Tibial artery (tissue), 4 donors: ENCODE measurements around the gene SART1.

Experiments used
- DNase-seq, 2 donors: peaks; one replicate each; pipeline ENCODE4 v3.0.0-alpha.2; 2019
- H3K27ac ChIP-seq, 2 donors: fragments of 200-600 bp; sonication (generic) in 1 of 2; 1 replicate in 1 of 2; 2 replicates in 1 of 2; pipeline ENCODE4 v1.5.1; 2018 to 2019; ENCODE audit warnings: mild to moderate bottlenecking in 1 of 2
- H3K27me3 ChIP-seq, 2 donors: fragments of 200-600 bp; sonication (generic) in 1 of 2; one replicate each; pipeline versions ENCODE4 v1.5.1 to v1.6.0; 2016 to 2019
- H3K36me3 ChIP-seq, 3 donors: fragments of 200-600 bp; sonication (generic) in 2 of 3; one replicate each; pipeline ENCODE4 v1.5.1; 2016 to 2019; ENCODE audit warnings: mild to moderate bottlenecking in 2 of 3
- H3K4me1 ChIP-seq, 4 donors: fragments of 200-600 bp; sonication (generic) in 2 of 4; 1 replicate in 3 of 4; 2 replicates in 1 of 4; pipeline ENCODE4 v1.5.1; 2016 to 2019
- H3K4me3 ChIP-seq, 2 donors: fragments of 200-600 bp; sonication (generic) in 1 of 2; 1 replicate in 1 of 2; 2 replicates in 1 of 2; pipeline ENCODE4 v1.5.1; 2018 to 2019; ENCODE audit warnings: mild to moderate bottlenecking in 2 of 2
- H3K9me3 ChIP-seq, 3 donors: fragments of 200-600 bp; sonication (generic) in 1 of 3; one replicate each; pipeline ENCODE4 v1.5.1; 2016 to 2019
- CTCF ChIP-seq, 2 experiments: fragments of 200-600 bp in 1 of 2; fragments of 450-650 bp in 1 of 2; IDR thresholded peaks; one replicate each; pipeline ENCODE4 v1.5.1; 2017 to 2019; ENCODE audit warnings: antibody characterized with exemption in 2 of 2, mild to moderate bottlenecking in 1 of 2, moderate library complexity in 1 of 2
- intact Hi-C: fragments of 100-400 bp; cut with DNase I; formaldehyde crosslinking; loops from one replicate; pipeline ENCODE4 v1.15.0; 2023; ENCODE audit warnings: low total_unique reads

The SART1 gene

GRCh38 chr11:66026017-66026529 lies 64.5 kb downstream of the SART1 start, which contains the start of gene CATSPER1:
TSS of gene CATSPER1 (minus strand) at chr11:66026479. CDS start at chr11:66026379, 100 bp downstream.
- H3K36me3 ChIP-seq: no peaks in the 10 kb centered on the region
- H3K27ac ChIP-seq: no peak within 1 kb of the TSS
- intact Hi-C loops: no loop called here
- no peak within 1 kb of the TSS for H3K4me3 ChIP-seq
- TF ChIP-seq CTCF (IDR thresholded peaks at IDR 0.05): no peak
- H3K9me3 ChIP-seq: no peaks in the 10 kb centered on the region
- DNase-seq: no peak
- peaks cover 0 to 20% (median 19%) of the 10 kb centered on the region in 4 donors for H3K4me1 ChIP-seq
- no peaks in the 10 kb centered on the region for H3K27me3 ChIP-seq
